ENCODE measurements around the gene TMEM44.

The TMEM44 gene

GRCh38 chr3:194612221-194612620, 21.0 kb downstream of the TMEM44 start:
- H3K27ac Mint-ChIP-seq: no peak overlapping the region
- peaks cover 12% of the 10 kb centered on the region for H3K4me1 Mint-ChIP-seq
- H3K4me3 Mint-ChIP-seq: no peak overlapping the region
- TF ChIP-seq, protein P1, sequence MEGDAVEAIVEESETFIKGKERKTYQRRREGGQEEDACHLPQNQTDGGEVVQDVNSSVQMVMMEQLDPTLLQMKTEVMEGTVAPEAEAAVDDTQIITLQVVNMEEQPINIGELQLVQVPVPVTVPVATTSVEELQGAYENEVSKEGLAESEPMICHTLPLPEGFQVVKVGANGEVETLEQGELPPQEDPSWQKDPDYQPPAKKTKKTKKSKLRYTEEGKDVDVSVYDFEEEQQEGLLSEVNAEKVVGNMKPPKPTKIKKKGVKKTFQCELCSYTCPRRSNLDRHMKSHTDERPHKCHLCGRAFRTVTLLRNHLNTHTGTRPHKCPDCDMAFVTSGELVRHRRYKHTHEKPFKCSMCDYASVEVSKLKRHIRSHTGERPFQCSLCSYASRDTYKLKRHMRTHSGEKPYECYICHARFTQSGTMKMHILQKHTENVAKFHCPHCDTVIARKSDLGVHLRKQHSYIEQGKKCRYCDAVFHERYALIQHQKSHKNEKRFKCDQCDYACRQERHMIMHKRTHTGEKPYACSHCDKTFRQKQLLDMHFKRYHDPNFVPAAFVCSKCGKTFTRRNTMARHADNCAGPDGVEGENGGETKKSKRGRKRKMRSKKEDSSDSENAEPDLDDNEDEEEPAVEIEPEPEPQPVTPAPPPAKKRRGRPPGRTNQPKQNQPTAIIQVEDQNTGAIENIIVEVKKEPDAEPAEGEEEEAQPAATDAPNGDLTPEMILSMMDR (IDR thresholded peaks at IDR 0.05; ENCODE audit: unreplicated experiment in 3 of 3): no peak
- H3K36me3 Mint-ChIP-seq (ENCODE audit: low read depth): peaks cover 33% of the 10 kb centered on the region
- no peaks in the 10 kb centered on the region for H3K27me3 Mint-ChIP-seq (ENCODE audit: low read depth)
- no peaks in the 10 kb centered on the region for H3K9me3 Mint-ChIP-seq

DNA sequence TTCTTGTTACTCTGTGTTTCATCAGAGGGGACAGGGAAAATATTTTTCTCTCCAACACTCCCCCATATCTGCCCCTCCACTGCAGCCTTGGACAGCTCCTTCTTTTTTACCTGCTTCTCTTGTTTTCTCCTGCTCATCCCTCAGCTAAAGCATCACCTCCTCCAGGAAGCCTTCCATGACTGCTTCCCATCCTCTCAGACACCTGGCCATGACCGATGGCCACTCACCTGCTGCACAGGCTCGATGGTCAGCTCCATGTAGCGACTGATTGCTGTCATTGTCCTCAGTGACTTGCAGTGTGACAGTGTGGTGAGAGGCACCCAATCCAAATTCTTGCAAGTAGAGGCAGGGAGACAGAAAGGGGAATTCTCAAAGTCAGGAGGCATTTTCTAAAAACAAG, 22.5 kb downstream of the TMEM44 start:
- Mint-ChIP-seq H3K4me3 (no peak overlapping the region), H3K27ac (no peak overlapping the region), H3K9me3 (no peaks in the 10 kb centered on the region), H3K27me3 (ENCODE audit: low read depth) (no peaks in the 10 kb centered on the region), H3K36me3 (ENCODE audit: low read depth) (peaks cover 33% of the 10 kb centered on the region), H3K4me1 (peaks cover 17% of the 10 kb centered on the region)
- TF ChIP-seq, protein P1 (IDR thresholded peaks at IDR 0.05; ENCODE audit: unreplicated experiment in 3 of 3): no peak

GRCh38 chr3:194609601-194610000, 23.6 kb downstream of the TMEM44 start:
- H3K27ac Mint-ChIP-seq: peak overlapping the region in 1 of 3 experiments; percentile 4
- TF ChIP-seq, protein P1 (IDR thresholded peaks at IDR 0.05; ENCODE audit: unreplicated experiment in 3 of 3): no peak
- peaks cover 35% of the 10 kb centered on the region for H3K36me3 Mint-ChIP-seq (ENCODE audit: low read depth)
- H3K4me1 Mint-ChIP-seq: peaks cover 17% of the 10 kb centered on the region
- H3K9me3 Mint-ChIP-seq: no peaks in the 10 kb centered on the region
- H3K4me3 Mint-ChIP-seq: no peak overlapping the region
- H3K27me3 Mint-ChIP-seq (ENCODE audit: low read depth): no peaks in the 10 kb centered on the region

DNA sequence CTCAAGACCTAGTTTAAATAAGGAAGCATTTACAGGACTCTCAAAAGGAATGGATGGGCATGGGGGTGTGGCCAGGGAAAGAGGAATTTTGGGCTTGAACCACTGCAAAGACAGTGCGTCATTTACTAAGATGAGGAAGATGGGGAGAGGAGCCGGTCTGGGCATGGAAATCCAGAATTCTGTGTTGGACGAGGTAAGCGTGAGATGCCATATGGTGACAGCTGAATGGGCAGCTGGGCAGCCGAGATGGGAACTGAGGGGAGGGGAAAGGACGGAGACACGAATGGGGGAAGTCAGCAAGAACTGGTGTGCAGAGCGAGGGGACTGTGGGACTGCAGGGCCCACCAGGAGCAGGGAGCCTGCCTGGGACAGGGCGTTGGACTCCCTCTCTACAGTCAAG, 24.2 kb downstream of the TMEM44 start:
- TF ChIP-seq, protein P1 (IDR thresholded peaks at IDR 0.05; ENCODE audit: unreplicated experiment in 3 of 3): no peak
- Mint-ChIP-seq H3K27me3 (ENCODE audit: low read depth) (no peaks in the 10 kb centered on the region), H3K4me3 (no peak overlapping the region), H3K4me1 (peaks cover 17% of the 10 kb centered on the region), H3K9me3 (no peaks in the 10 kb centered on the region), H3K36me3 (ENCODE audit: low read depth) (peaks cover 32% of the 10 kb centered on the region), H3K27ac (peak overlapping the region in 1 of 3 experiments; percentile 0)

GRCh38 chr3:194607592-194608389, 25.4 kb downstream of the TMEM44 start:
- TF ChIP-seq, protein P1 (IDR thresholded peaks at IDR 0.05; ENCODE audit: unreplicated experiment in 3 of 3): no peak
- no peak overlapping the region for H3K4me3 Mint-ChIP-seq
- peaks cover 34% of the 10 kb centered on the region for H3K36me3 Mint-ChIP-seq (ENCODE audit: low read depth)
- H3K4me1 Mint-ChIP-seq: peaks cover 21% of the 10 kb centered on the region
- H3K9me3 Mint-ChIP-seq: no peaks in the 10 kb centered on the region
- no peak overlapping the region for H3K27ac Mint-ChIP-seq
- no peaks in the 10 kb centered on the region for H3K27me3 Mint-ChIP-seq (ENCODE audit: low read depth)

- Mint-ChIP-seq H3K4me1 (peaks cover 26% of the 10 kb centered on the region), H3K27ac (no peak overlapping the region), H3K9me3 (no peaks in the 10 kb centered on the region), H3K4me3 (no peak overlapping the region), H3K27me3 (ENCODE audit: low read depth) (no peaks in the 10 kb centered on the region), H3K36me3 (ENCODE audit: low read depth) (peaks cover 34% of the 10 kb centered on the region)
- TF ChIP-seq, protein P1 (IDR thresholded peaks at IDR 0.05; ENCODE audit: unreplicated experiment in 3 of 3): no peak
Observed at GRCh38 chr3:194606941-194607340, 26.3 kb downstream of the TMEM44 start.
